Hematopoietic multipotent progenitor cell treated with erythropoietin and hydrocortisone succinate and interleukin-3 and kit ligand, for 8 days (in vitro differentiated cells): ENCODE results near the gene MED12L.
A peak's percentile ranks its signal among the peaks of the same experiment; 100 is the strongest.

Experiments used
- DNase-seq: peaks from one replicate; pipeline ENCODE4 v3.0.0-alpha.2; 2015

MED12L gene

GRCh38 chr3:151329363-151329762 is 243.9 kb downstream of the MED12L start, which contains the start of gene P2RY13:
TSS of gene P2RY13 (minus strand) at chr3:151329549. CDS start at chr3:151329528, 21 bp downstream.
- no peak for DNase-seq

GRCh38 chr3:151330379-151330778 is 244.9 kb downstream of the MED12L start:
- no peak for DNase-seq

- no peak for DNase-seq
Observed at GRCh38 chr3:151330899-151331298, 245.4 kb downstream of the MED12L start.

GRCh38 chr3:151331696-151332095 is 246.2 kb downstream of the MED12L start:
- no peak for DNase-seq

GRCh38 chr3:151345859-151346258 is 260.4 kb downstream of the MED12L start:
- no peak for DNase-seq

GRCh38 chr3:151346292-151346691 is 260.8 kb downstream of the MED12L start:
- DNase-seq, result peak; percentile 4

GRCh38 chr3:151347432-151347831 is 262.0 kb downstream of the MED12L start:
- peak; percentile 22 for DNase-seq

- DNase-seq, result no peak
Observed at GRCh38 chr3:151350656-151351055, 265.2 kb downstream of the MED12L start.

- DNase-seq, result no peak
Observed at GRCh38 chr3:151351219-151351618, 265.8 kb downstream of the MED12L start.

- DNase-seq, result no peak
Observed at GRCh38 chr3:151351648-151352047, 266.2 kb downstream of the MED12L start.

- no peak for DNase-seq
Observed at GRCh38 chr3:151356794-151357462, 271.5 kb downstream of the MED12L start.

GRCh38 chr3:151357463-151357850 is 272.0 kb downstream of the MED12L start:
- no peak for DNase-seq

- DNase-seq, result no peak
Observed at GRCh38 chr3:151362751-151363174, 277.3 kb downstream of the MED12L start.

GRCh38 chr3:151366993-151367392 is 281.5 kb downstream of the MED12L start:
- DNase-seq, result no peak

GRCh38 chr3:151367448-151367847 is 282.0 kb downstream of the MED12L start:
- no peak for DNase-seq

- no peak for DNase-seq
Observed at GRCh38 chr3:151371526-151371925, 286.1 kb downstream of the MED12L start.

GRCh38 chr3:151372063-151372820 is 286.8 kb downstream of the MED12L start:
- DNase-seq, result no peak

GRCh38 chr3:151377768-151378385 is 292.4 kb downstream of the MED12L start:
- no peak for DNase-seq

GRCh38 chr3:151379083-151379734 is 293.7 kb downstream of the MED12L start:
- peak; percentile 36 for DNase-seq

- DNase-seq, result no peak
Observed at GRCh38 chr3:151382671-151383070, 297.2 kb downstream of the MED12L start.

- no peak for DNase-seq
Observed at GRCh38 chr3:151383111-151383510, 297.6 kb downstream of the MED12L start.

- no peak for DNase-seq
Observed at GRCh38 chr3:151383956-151384355, 298.5 kb downstream of the MED12L start.

- no peak for DNase-seq
Observed at GRCh38 chr3:151384741-151385174, 299.3 kb downstream of the MED12L start, which contains the start of gene P2RY12. TSS of gene P2RY12 (minus strand) at chr3:151384753. CDS start at chr3:151338845, 45,908 bp downstream.
